Chondrocyte (in vitro differentiated cells): Measurements from ENCODE around the gene USP54. TPM values are rescaled to one million over a fixed set of nuclear protein-coding genes. Genes with fewer than 3 reads are reported as not detected.

ENCODE experiments used
- DNase-seq: peaks from one replicate; pipeline ENCODE4 v3.0.0; 2021; ENCODE audit warnings: mixed read lengths, low spot score
- H3K27ac Mint-ChIP-seq: one replicate; pipeline ENCODE4 v1.8.0; 2021; ENCODE audit warnings: mild to moderate bottlenecking, moderate library complexity, mixed read lengths; ENCODE audit not compliant: unreplicated experiment
- H3K27me3 Mint-ChIP-seq: 2 replicates; pipeline ENCODE4 v1.8.0; 2021; ENCODE audit warnings: low read depth, mixed read lengths
- H3K36me3 Mint-ChIP-seq: 2 replicates; pipeline ENCODE4 v1.8.0; 2021; ENCODE audit warnings: low read depth, mixed read lengths
- H3K4me1 Mint-ChIP-seq: 2 replicates; pipeline ENCODE4 v1.8.0; 2021; ENCODE audit warnings: low read depth, mild to moderate bottlenecking, mixed read lengths
- H3K4me3 Mint-ChIP-seq: one replicate; pipeline ENCODE4 v1.8.0; 2021; ENCODE audit warnings: mild to moderate bottlenecking, moderate library complexity, mixed read lengths; ENCODE audit not compliant: unreplicated experiment
- H3K9me3 Mint-ChIP-seq: 2 replicates; pipeline ENCODE4 v1.8.0; 2021; ENCODE audit warnings: low read depth, mixed read lengths
- total RNA-seq: library from RNA; stranded (reverse); gene quantifications from 3 replicates; pipeline ENCODE4 v1.2.1, GENCODE V29; 2021
- TF ChIP-seq, protein P1 (sequence below): fragments of 200-600 bp; sonication (generic); IDR thresholded peaks from 2 replicates; pipeline ENCODE4 v1.5.0; 2021; ENCODE audit warnings: antibody characterized with exemption, mild to moderate bottlenecking, moderate library complexity

The USP54 gene
- total RNA-seq, 1 donor from 2014 or later, result 5.8 TPM

GRCh38 chr10:73529089-73529832 is 61.9 kb downstream of the USP54 start:
- TF ChIP-seq, protein P1, sequence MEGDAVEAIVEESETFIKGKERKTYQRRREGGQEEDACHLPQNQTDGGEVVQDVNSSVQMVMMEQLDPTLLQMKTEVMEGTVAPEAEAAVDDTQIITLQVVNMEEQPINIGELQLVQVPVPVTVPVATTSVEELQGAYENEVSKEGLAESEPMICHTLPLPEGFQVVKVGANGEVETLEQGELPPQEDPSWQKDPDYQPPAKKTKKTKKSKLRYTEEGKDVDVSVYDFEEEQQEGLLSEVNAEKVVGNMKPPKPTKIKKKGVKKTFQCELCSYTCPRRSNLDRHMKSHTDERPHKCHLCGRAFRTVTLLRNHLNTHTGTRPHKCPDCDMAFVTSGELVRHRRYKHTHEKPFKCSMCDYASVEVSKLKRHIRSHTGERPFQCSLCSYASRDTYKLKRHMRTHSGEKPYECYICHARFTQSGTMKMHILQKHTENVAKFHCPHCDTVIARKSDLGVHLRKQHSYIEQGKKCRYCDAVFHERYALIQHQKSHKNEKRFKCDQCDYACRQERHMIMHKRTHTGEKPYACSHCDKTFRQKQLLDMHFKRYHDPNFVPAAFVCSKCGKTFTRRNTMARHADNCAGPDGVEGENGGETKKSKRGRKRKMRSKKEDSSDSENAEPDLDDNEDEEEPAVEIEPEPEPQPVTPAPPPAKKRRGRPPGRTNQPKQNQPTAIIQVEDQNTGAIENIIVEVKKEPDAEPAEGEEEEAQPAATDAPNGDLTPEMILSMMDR, result peak; percentile 94
- no peaks in the 10 kb centered on the region for H3K9me3 Mint-ChIP-seq
- H3K36me3 Mint-ChIP-seq, result no peaks in the 10 kb centered on the region
- no peak overlapping the region for H3K4me3 Mint-ChIP-seq
- no peak for DNase-seq
- H3K27me3 Mint-ChIP-seq, result no peaks in the 10 kb centered on the region
- no peaks in the 10 kb centered on the region for H3K4me1 Mint-ChIP-seq
- H3K27ac Mint-ChIP-seq, result no peak overlapping the region

DNA sequence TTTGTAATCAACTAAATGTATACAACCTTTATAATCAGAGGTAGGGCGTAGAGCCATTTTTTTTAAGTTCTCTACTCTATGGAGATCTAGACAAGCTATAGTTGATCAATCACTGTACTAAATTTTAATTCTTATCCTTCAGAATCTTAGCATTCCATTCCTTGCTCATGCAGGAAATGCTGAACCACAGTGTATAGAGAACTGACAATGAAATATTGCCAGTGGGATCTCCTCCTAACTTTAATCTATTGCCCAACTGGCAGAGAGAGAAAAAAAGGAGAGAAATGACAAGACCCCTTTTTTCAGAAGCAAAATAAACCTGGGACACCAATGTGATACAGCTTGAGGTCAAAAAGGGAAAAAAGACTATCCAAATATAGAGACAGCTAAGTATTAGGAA is 68.9 kb downstream of the USP54 start:
- Mint-ChIP-seq H3K27me3 (no peaks in the 10 kb centered on the region), H3K27ac (no peak overlapping the region), H3K4me1 (peaks cover 7% of the 10 kb centered on the region), H3K36me3 (peaks cover 6% of the 10 kb centered on the region), H3K9me3 (no peaks in the 10 kb centered on the region), H3K4me3 (no peak overlapping the region)
- DNase-seq, result no peak
- TF ChIP-seq, protein P1, result no peak

GRCh38 chr10:73519336-73519735 is 71.8 kb downstream of the USP54 start:
- TF ChIP-seq, protein P1, result no peak
- H3K9me3 Mint-ChIP-seq, result no peaks in the 10 kb centered on the region
- no peaks in the 10 kb centered on the region for H3K27me3 Mint-ChIP-seq
- peaks cover 8% of the 10 kb centered on the region for H3K4me1 Mint-ChIP-seq
- peaks cover 7% of the 10 kb centered on the region for H3K36me3 Mint-ChIP-seq
- H3K27ac Mint-ChIP-seq, result no peak overlapping the region
- no peak for DNase-seq
- no peak overlapping the region for H3K4me3 Mint-ChIP-seq

- Mint-ChIP-seq H3K4me1 (peaks cover 8% of the 10 kb centered on the region), H3K36me3 (peaks cover 5% of the 10 kb centered on the region), H3K4me3 (no peak overlapping the region), H3K27ac (no peak overlapping the region), H3K27me3 (no peaks in the 10 kb centered on the region), H3K9me3 (no peaks in the 10 kb centered on the region)
- TF ChIP-seq, protein P1, result no peak
- no peak for DNase-seq
Measured at GRCh38 chr10:73517166-73517888, 73.8 kb downstream of the USP54 start.

DNA sequence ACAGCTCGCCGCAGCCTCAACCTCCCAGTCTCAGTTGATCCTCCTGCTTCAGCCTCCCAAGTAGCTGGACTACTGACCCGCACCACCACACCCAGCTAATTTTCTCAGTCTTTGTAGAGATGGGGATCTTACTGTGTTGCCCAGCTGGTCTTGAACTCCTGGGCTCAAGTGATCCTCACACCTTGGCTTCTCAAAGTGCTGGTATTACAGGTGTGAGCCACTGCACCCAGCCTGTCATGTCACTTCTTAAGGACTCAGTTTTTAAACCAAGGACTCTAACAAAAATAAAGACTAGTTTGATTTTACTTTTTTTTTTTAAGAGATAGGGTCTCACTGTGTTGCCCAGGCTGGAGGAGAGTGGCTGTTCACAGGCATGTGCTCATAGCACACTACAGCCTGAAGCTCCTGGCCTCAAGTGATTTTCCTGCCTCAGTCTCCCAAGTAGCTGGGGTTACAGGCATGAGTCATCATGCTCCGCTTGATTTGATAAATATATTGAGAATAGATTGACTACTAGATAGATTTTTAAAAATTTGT is 78.9 kb downstream of the USP54 start:
- Mint-ChIP-seq H3K9me3 (no peaks in the 10 kb centered on the region), H3K4me1 (peaks cover under 1% of the 10 kb centered on the region), H3K4me3 (no peak overlapping the region), H3K27me3 (no peaks in the 10 kb centered on the region), H3K27ac (no peak overlapping the region), H3K36me3 (peaks cover 1% of the 10 kb centered on the region)
- TF ChIP-seq, protein P1, result no peak
- DNase-seq, result no peak
